B cell (primary cell): ENCODE data around the gene KAZN. TPM values are rescaled to one million over a fixed set of nuclear protein-coding genes. Genes with fewer than 3 reads are reported as not detected.

ENCODE experiments used
- ATAC-seq: fragments of 200-7000 bp; cut with Tn5 transposase; one replicate; pipeline ENCODE4 v1.10.0; 2021; ENCODE audit warnings: low read depth, mild to moderate bottlenecking, moderate number of reproducible peaks, moderate library complexity
- CTCF ChIA-PET: fragments of 350-600 bp; sonication (Branson Sonifier 250); formaldehyde crosslinking; loops from one replicate; lab custom pipeline; 2021; ENCODE audit warnings: antibody characterized with exemption, inconsistent platforms; lab: Charles Lee
- POLR2A ChIA-PET: fragments of 350-600 bp; sonication (Branson Sonifier 250); formaldehyde crosslinking; loops from one replicate; lab custom pipeline; 2021; ENCODE audit warnings: antibody characterized with exemption; lab: Charles Lee
- DNase-seq: peaks from one replicate; pipeline ENCODE4 v3.0.0; 2013
- H2AFZ ChIP-seq: 2 replicates; pipeline ENCODE4 v1.6.1; 2012; ENCODE audit warnings: mild to moderate bottlenecking, low read depth, low read length; ENCODE audit not compliant: insufficient read depth, poor library complexity, severe bottlenecking
- H3K27ac ChIP-seq, 2 donors: 1 replicate in 1 of 2; 2 replicates in 1 of 2; pipeline ENCODE4 v1.5.1; 2012 to 2013; ENCODE audit warnings: low read length in 2 of 2, mild to moderate bottlenecking in 2 of 2, moderate library complexity in 1 of 2
- H3K27me3 ChIP-seq, 4 experiments: fragments of 200-600 bp in 1 of 4; sonication (generic) in 1 of 4; replicated peaks in 1 of 4; 1 replicate in 2 of 4; 2 replicates in 2 of 4; pipeline versions ENCODE4 v1.6.1 to v1.7.0; 2013 to 2016; ENCODE audit warnings: low read length in 3 of 4, mild to moderate bottlenecking in 2 of 4, mixed read lengths in 1 of 4, moderate library complexity in 1 of 4; ENCODE audit not compliant: insufficient read depth in 4 of 4, control insufficient read depth in 3 of 4; ENCODE audit errors: control extremely low read depth in 1 of 4
- H3K36me3 ChIP-seq, 2 experiments: replicated peaks in 1 of 2; 1 replicate in 1 of 2; 2 replicates in 1 of 2; pipeline versions ENCODE4 v1.6.1 to v1.7.1; 2013; ENCODE audit warnings: low read length in 1 of 2; ENCODE audit not compliant: insufficient read depth in 2 of 2, control insufficient read depth in 1 of 2; ENCODE audit errors: control extremely low read depth in 1 of 2, extremely low read depth in 1 of 2
- H3K4me1 ChIP-seq, 2 donors: fragments of 200-600 bp in 1 of 2; sonication (generic) in 1 of 2; 1 replicate in 1 of 2; 2 replicates in 1 of 2; pipeline versions ENCODE4 v1.5.1 to v1.6.1; 2013 to 2017; ENCODE audit warnings: low read length in 2 of 2; ENCODE audit not compliant: control insufficient read depth in 2 of 2, insufficient read depth in 2 of 2
- H3K4me2 ChIP-seq: replicated peaks from 2 replicates; pipeline ENCODE3; 2012; ENCODE audit warnings: mild to moderate bottlenecking, low read depth, low read length; ENCODE audit not compliant: poor library complexity, severe bottlenecking
- H3K4me3 ChIP-seq, 5 experiments: fragments of 200-600 bp in 1 of 5; sonication (generic) in 1 of 5; 1 replicate in 3 of 5; 2 replicates in 2 of 5; pipeline versions ENCODE4 v1.5.1 to v1.7.0; 2011 to 2016; ENCODE audit warnings: low read length in 4 of 5, mild to moderate bottlenecking in 4 of 5, low read depth in 2 of 5, control low read depth in 1 of 5, moderate library complexity in 1 of 5; ENCODE audit not compliant: insufficient read depth in 1 of 5; ENCODE audit errors: control extremely low read depth in 1 of 5, extremely low read depth in 1 of 5
- H3K79me2 ChIP-seq: fragments of 200-600 bp; sonication (generic); one replicate; pipeline ENCODE4 v1.6.0; 2016; ENCODE audit warnings: low read length; ENCODE audit not compliant: control insufficient read depth, insufficient read depth
- H3K9ac ChIP-seq: fragments of 200-600 bp; sonication (generic); 2 replicates; pipeline ENCODE4 v1.6.1; 2017; ENCODE audit warnings: mild to moderate bottlenecking, low read length, moderate library complexity
- H3K9me3 ChIP-seq, 3 donors: one replicate each; pipeline versions ENCODE4 v1.6.1 to v1.7.1; 2013; ENCODE audit warnings: low read length in 2 of 3; ENCODE audit not compliant: control insufficient read depth in 2 of 3, insufficient read depth in 1 of 3; ENCODE audit errors: control extremely low read depth in 1 of 3
- H4K20me1 ChIP-seq: 2 replicates; pipeline ENCODE4 v1.6.0; 2012; ENCODE audit warnings: mild to moderate bottlenecking, low read length; ENCODE audit not compliant: insufficient read depth, control insufficient read depth, poor library complexity, severe bottlenecking
- H3K27ac Mint-ChIP-seq: one replicate; pipeline ENCODE4 v1.8.0; 2021; ENCODE audit warnings: mixed read lengths
- H3K27me3 Mint-ChIP-seq: one replicate; pipeline ENCODE4 v1.8.0; 2021; ENCODE audit warnings: mixed read lengths
- H3K4me1 Mint-ChIP-seq: one replicate; pipeline ENCODE4 v1.8.0; 2021; ENCODE audit warnings: mixed read lengths
- H3K4me3 Mint-ChIP-seq: one replicate; pipeline ENCODE4 v1.8.0; 2021; ENCODE audit warnings: mixed read lengths
- H3K9me3 Mint-ChIP-seq: one replicate; pipeline ENCODE4 v1.8.0; 2022; ENCODE audit warnings: mixed read lengths; ENCODE audit not compliant: insufficient read depth
- CTCF ChIP-seq: fragments of 200-600 bp; IDR thresholded peaks from one replicate; pipeline ENCODE4 v1.8.0; 2022; ENCODE audit warnings: antibody characterized with exemption, mild to moderate bottlenecking
- EZH2 ChIP-seq: IDR thresholded peaks from 2 replicates; pipeline ENCODE4 v1.6.1; 2012; ENCODE audit warnings: borderline replicate concordance, low read depth, mild to moderate bottlenecking, moderate library complexity, low read length; ENCODE audit not compliant: insufficient read depth, poor library complexity, severe bottlenecking
- WGBS: methylation state at CpG from one replicate; pipeline ENCODE4 v1.1.5; 2013; ENCODE audit warnings: missing lambda C conversion rate; ENCODE audit not compliant: insufficient coverage; 5-methylcytosine and 5-hydroxymethylcytosine counted together
- intact Hi-C: fragments of 100-400 bp; cut with micrococcal nuclease; formaldehyde crosslinking; loops from one replicate; pipeline ENCODE4 v1.10.0; 2022
- polyA plus RNA-seq: library from polyadenylated mRNA; depleted of rRNA; stranded (reverse); fragments of >200 nt; gene quantifications from 2 replicates; pipeline ENCODE4 v1.2.3, GENCODE V29; 2012
- total RNA-seq, 2 donors: library from RNA; stranded (reverse); fragments of 120-200 nt in 1 of 2; gene quantifications; 1 replicate in 1 of 2; 2 replicates in 1 of 2; pipeline versions ENCODE4 v1.2.3 to v1.2.4, GENCODE V29; 2013 to 2022

The KAZN gene
- total and polyA plus RNA-seq, 2 donors (not counting 1 experiment from before 2014, with no cell fraction given): 0.13 to 0.39 TPM

- CTCF ChIA-PET: no interaction called here
- Histone ChIP-seq H3K27me3 (peaks cover 0 to 27% (median 8%) of the 10 kb centered on the region in 4 experiments), H3K4me3 (no peak overlapping the region), H2AFZ (no peak overlapping the region), H3K79me2 (no peaks in the 10 kb centered on the region), H3K4me2 (no peak overlapping the region), H3K4me1 (peaks cover 8 to 9% of the 10 kb centered on the region in 2 donors), H3K9ac (no peak overlapping the region), H3K27ac (no peak overlapping the region), H3K36me3 (no peaks in the 10 kb centered on the region), H3K9me3 (no peaks in the 10 kb centered on the region), H4K20me1 (no peaks in the 10 kb centered on the region)
- ATAC-seq (no peak), DNase-seq (no peak)
- peaks cover 9% of the 10 kb centered on the region for H3K4me1 Mint-ChIP-seq
- POLR2A ChIA-PET: no interaction called here
- no peak for TF ChIP-seq EZH2
- no peak for TF ChIP-seq CTCF
- WGBS: 100% methylated on average over 4 of the region's 5 CpGs
- intact Hi-C loops: no loop called here
- no peak overlapping the region for H3K4me3 Mint-ChIP-seq
- H3K27ac Mint-ChIP-seq: no peak overlapping the region
- H3K9me3 Mint-ChIP-seq: peaks cover 3% of the 10 kb centered on the region
- H3K27me3 Mint-ChIP-seq: peaks cover 45% of the 10 kb centered on the region
Measured at GRCh38 chr1:14604414-14604813, 5.9 kb downstream of the KAZN start.

GRCh38 chr1:14605945-14606344 lies 7.5 kb downstream of the KAZN start:
- Histone ChIP-seq H3K9ac (no peak overlapping the region), H2AFZ (no peak overlapping the region), H3K36me3 (no peaks in the 10 kb centered on the region), H3K27me3 (peaks cover 0 to 13% (median 1%) of the 10 kb centered on the region in 4 experiments), H4K20me1 (no peaks in the 10 kb centered on the region), H3K4me3 (no peak overlapping the region), H3K9me3 (no peaks in the 10 kb centered on the region), H3K79me2 (no peaks in the 10 kb centered on the region), H3K4me1 (no peaks in the 10 kb centered on the region), H3K4me2 (no peak overlapping the region), H3K27ac (no peak overlapping the region)
- Mint-ChIP-seq H3K27me3 (peaks cover 32% of the 10 kb centered on the region), H3K4me3 (no peak overlapping the region), H3K27ac (no peak overlapping the region), H3K9me3 (peaks cover 3% of the 10 kb centered on the region), H3K4me1 (no peaks in the 10 kb centered on the region)
- intact Hi-C loops: no loop called here
- DNase-seq: no peak
- no peak for ATAC-seq
- ChIA-PET CTCF (no interaction called here), POLR2A (no interaction called here)
- TF ChIP-seq CTCF (no peak), EZH2 (no peak)
- WGBS: 70% methylated on average over 1 of the region's 1 CpG
